Measurements from ENCODE around the gene SMCP. TPM values are rescaled to one million over a fixed set of nuclear protein-coding genes. Genes with fewer than 3 reads are reported as not detected.

The SMCP gene
- total RNA-seq, 6 experiments from 2014 or later = not detected

GRCh38 chr1:152899883-152900282, 21.8 kb downstream of the SMCP start:
- peaks cover 10% of the 10 kb centered on the region for H3K9me3 Mint-ChIP-seq
- no peak for TF ChIP-seq CTCF (IDR thresholded peaks at IDR 0.05)
- peaks cover 4% of the 10 kb centered on the region; the same call in 1 of the 2 replicates for H3K27me3 Mint-ChIP-seq (ENCODE audit: insufficient read depth)
- DNase-seq = no peak
- H3K4me1 Mint-ChIP-seq (ENCODE audit: low read depth) = peaks cover 2% of the 10 kb centered on the region; the same call in 1 of the 2 replicates
- H3K4me3 Mint-ChIP-seq = no peak overlapping the region
- no peak overlapping the region for H3K27ac Mint-ChIP-seq
- H3K36me3 Mint-ChIP-seq (ENCODE audit: low read depth) = no peaks in the 10 kb centered on the region; the same call in 1 of the 2 replicates

GRCh38 chr1:152901631-152902030, 23.5 kb downstream of the SMCP start:
- no peak for TF ChIP-seq CTCF (IDR thresholded peaks at IDR 0.05)
- Mint-ChIP-seq H3K36me3 (ENCODE audit: low read depth) (no peaks in the 10 kb centered on the region; the same call in 1 of the 2 replicates), H3K4me1 (ENCODE audit: low read depth) (peaks cover 20% of the 10 kb centered on the region; the same call in 1 of the 2 replicates), H3K27ac (no peak overlapping the region), H3K9me3 (peaks cover 10% of the 10 kb centered on the region), H3K4me3 (no peak overlapping the region), H3K27me3 (ENCODE audit: insufficient read depth) (peaks cover 4% of the 10 kb centered on the region; the same call in 1 of the 2 replicates)
- DNase-seq = no peak

- TF ChIP-seq CTCF (IDR thresholded peaks at IDR 0.05) = no peak
- peaks cover 30% of the 10 kb centered on the region; the same call in 1 of the 2 replicates for H3K4me1 Mint-ChIP-seq (ENCODE audit: low read depth)
- H3K27ac Mint-ChIP-seq = no peak overlapping the region
- H3K4me3 Mint-ChIP-seq = no peak overlapping the region
- no peaks in the 10 kb centered on the region; the same call in none of the 2 replicates for H3K27me3 Mint-ChIP-seq (ENCODE audit: insufficient read depth)
- H3K36me3 Mint-ChIP-seq (ENCODE audit: low read depth) = no peaks in the 10 kb centered on the region; the same call in 1 of the 2 replicates
- no peak for DNase-seq
- peaks cover 10% of the 10 kb centered on the region for H3K9me3 Mint-ChIP-seq
Observed at GRCh38 chr1:152902636-152903035, 24.5 kb downstream of the SMCP start.

GRCh38 chr1:152904688-152905440, 26.7 kb downstream of the SMCP start:
- peaks cover 4% of the 10 kb centered on the region; the same call in 1 of the 2 replicates for H3K36me3 Mint-ChIP-seq (ENCODE audit: low read depth)
- peaks cover 2% of the 10 kb centered on the region for H3K27me3 Mint-ChIP-seq (ENCODE audit: insufficient read depth)
- no peak overlapping the region; the same call in 1 of the 2 replicates for H3K4me3 Mint-ChIP-seq
- peaks cover 21% of the 10 kb centered on the region for H3K9me3 Mint-ChIP-seq
- DNase-seq = no peak
- peak overlapping the region; percentile 87; the same call in 1 of the 2 replicates for H3K27ac Mint-ChIP-seq
- H3K4me1 Mint-ChIP-seq (ENCODE audit: low read depth) = peaks cover 37% of the 10 kb centered on the region; the same call in 1 of the 2 replicates
- TF ChIP-seq CTCF (IDR thresholded peaks at IDR 0.05) = no peak

- Mint-ChIP-seq H3K27me3 (ENCODE audit: insufficient read depth) (peaks cover 6% of the 10 kb centered on the region), H3K36me3 (ENCODE audit: low read depth) (peaks cover 7% of the 10 kb centered on the region; the same call in 1 of the 2 replicates), H3K4me1 (ENCODE audit: low read depth) (peaks cover 37% of the 10 kb centered on the region; the same call in 1 of the 2 replicates), H3K9me3 (peaks cover 17% of the 10 kb centered on the region), H3K4me3 (peak overlapping the region; percentile 36; the same call in 1 of the 2 replicates), H3K27ac (peak overlapping the region; percentile 87)
- peak; percentile 86 for DNase-seq
- TF ChIP-seq CTCF (IDR thresholded peaks at IDR 0.05) = no peak
Observed at GRCh38 chr1:152906023-152906565, 28.0 kb downstream of the SMCP start.

Measured in HFFc6 (cell line).